GM18870 (cell line): ENCODE results near the gene HINFP.

ENCODE experiments used
- ATAC-seq: cut with Tn5 transposase; IDR thresholded peaks from one replicate; pipeline ENCODE4 v1.9.1; 2021; ENCODE audit warnings: moderate library complexity; ENCODE audit not compliant: unreplicated experiment

The HINFP gene, protein sequence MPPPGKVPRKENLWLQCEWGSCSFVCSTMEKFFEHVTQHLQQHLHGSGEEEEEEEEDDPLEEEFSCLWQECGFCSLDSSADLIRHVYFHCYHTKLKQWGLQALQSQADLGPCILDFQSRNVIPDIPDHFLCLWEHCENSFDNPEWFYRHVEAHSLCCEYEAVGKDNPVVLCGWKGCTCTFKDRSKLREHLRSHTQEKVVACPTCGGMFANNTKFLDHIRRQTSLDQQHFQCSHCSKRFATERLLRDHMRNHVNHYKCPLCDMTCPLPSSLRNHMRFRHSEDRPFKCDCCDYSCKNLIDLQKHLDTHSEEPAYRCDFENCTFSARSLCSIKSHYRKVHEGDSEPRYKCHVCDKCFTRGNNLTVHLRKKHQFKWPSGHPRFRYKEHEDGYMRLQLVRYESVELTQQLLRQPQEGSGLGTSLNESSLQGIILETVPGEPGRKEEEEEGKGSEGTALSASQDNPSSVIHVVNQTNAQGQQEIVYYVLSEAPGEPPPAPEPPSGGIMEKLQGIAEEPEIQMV

DNA sequence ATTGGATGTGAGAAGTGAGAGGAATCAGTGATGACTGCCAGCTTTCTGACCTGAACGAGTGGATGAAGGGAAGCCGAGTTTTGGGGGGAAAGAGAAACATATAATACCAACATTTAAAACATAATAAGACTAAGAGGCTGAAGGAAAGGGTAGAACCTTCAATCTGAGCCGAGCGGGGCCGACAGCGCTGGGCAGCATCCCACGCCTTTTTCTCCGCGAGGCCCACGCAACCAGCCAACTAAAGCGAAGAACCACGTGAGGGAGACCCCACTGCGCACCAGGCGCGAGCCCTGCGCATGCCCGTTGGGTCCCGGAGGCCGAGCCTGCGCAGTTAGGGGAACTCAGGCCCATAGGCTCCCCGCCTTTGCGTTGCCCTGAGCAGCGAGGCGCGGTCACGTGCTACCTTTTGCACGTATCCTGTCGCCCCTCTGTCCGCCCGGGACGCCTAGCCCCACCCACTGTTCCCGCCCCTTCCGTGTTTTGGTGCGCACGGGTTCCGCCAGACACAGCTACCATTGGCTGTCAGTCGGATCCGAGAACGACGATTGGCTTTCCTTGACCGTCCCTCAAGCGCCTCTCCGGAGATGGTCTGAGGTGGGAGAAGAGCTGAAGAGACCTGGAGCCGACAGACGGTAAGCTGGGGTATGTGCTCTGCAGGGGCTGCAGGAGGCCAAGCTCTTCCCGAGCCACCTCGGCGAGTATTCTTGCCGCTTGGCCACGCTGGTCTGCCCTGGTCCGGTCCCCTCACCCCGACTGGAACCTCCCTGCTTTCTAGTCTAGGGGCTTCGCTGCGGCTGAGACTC lies at the start of gene HINFP:
TSS of gene HINFP (plus strand) at position 573 of the 803 bp plus-strand sequence. CDS start 5,365 bp downstream, outside the sequence.
- ATAC-seq: peak; percentile 79

DNA sequence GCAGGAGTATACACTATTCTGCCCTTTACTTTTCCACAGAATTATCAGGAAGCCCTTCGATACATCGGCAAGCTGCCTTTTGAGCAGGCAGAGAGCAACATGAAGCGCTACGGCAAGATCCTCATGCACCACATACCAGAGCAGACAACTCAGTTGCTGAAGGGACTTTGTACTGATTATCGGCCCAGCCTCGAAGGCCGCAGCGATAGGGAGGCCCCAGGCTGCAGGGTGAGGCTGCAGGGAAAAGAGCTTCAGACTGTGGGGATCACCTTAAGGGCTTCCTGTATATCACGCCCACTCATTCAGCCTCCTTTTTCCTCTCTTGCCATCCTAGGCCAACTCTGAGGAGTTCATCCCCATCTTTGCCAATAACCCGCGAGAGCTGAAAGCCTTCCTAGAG lies 43.5 kb upstream of the HINFP start:
- no peak for ATAC-seq

DNA sequence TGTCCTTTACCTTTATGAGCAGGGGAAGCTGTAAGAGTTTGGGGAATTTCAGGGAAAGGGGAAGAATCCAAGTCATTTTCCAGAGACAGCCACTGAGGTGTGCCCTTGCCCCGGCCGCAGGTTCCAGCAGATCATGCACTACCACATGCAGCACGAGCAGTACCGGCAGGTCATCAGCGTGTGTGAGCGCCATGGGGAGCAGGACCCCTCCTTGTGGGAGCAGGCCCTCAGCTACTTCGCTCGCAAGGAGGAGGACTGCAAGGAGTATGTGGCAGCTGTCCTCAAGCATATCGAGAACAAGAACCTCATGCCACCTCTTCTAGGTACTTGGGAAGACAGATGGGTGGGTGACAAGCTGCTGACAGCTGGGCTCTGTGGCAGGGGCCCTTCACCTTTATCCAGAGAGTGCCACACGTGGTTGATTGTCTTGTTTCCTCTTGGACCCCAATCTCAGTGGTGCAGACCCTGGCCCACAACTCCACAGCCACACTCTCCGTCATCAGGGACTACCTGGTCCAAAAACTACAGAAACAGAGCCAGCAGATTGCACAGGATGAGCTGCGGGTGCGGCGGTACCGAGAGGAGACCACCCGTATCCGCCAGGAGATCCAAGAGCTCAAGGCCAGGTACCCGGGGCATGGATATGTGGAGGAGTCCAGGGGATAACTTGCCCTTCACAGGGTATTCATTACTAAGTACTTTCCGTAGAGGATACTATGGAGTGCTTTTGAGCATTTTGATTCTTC lies 42.5 kb upstream of the HINFP start:
- ATAC-seq: no peak

DNA sequence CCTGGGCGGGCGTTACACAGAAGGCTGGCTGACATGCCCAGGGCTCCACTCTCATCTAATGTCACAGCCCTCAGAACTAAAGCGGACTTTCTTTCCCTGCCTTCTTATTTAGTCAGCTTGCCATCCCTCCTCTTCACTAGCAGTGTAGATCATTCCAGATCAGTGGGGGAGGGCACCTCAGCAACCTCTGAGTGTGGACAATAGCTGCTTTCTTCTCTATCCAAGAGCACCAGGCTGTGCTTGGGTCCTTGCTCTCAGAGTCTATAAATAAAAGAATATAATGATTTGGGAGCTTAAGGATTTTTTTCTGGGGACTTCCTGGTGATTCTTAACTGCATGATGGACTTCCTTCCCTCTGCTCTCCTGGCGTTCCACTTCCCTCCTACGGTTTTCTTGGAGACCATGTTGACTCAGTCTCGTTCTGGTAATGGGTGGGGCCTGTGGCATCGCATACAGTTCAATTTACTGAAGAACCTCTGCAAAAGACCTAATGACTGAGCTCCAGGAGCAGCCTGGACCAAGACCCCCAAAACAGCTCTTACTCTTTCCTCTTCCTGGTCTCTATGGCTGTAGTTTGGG lies 39.6 kb upstream of the HINFP start:
- ATAC-seq: no peak

DNA sequence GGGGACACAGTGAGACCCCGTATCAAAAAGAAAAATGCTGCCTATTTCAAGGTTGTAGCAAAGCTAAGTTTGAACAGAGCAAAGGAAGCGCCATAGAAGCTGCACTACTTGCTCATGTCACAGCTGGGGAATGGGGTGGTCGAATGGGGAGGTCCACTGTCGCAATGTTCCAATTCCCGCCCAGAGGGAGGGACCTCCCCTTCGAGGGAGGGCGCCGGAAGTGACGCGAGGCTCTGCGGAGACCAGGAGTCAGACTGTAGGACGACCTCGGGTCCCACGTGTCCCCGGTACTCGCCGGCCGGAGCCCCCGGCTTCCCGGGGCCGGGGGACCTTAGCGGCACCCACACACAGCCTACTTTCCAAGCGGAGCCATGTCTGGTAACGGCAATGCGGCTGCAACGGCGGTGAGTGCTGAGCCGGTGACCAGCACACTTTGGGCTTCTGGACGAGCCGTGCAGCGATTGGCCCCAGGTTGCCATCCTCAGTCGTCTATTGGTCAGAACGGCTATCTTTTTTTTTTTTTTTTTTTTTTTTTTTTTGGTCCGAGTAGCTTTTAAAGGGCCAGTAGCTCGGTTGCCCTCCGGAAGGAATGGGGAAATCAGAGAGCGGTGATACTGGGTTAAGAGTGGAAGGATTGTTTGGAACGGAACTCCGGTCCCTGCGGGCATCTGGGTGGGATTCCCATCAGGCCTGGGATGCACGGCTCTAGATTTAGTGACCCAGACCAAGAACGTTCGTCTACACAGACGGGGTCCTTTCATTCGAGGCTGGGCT lies 36.5 kb upstream of the HINFP start, which contains the start of gene HMBS:
TSS of gene HMBS (plus strand) at position 219 of the 774 bp plus-strand sequence. CDS start at position 372, 153 bp downstream.
- ATAC-seq: peak; percentile 76

DNA sequence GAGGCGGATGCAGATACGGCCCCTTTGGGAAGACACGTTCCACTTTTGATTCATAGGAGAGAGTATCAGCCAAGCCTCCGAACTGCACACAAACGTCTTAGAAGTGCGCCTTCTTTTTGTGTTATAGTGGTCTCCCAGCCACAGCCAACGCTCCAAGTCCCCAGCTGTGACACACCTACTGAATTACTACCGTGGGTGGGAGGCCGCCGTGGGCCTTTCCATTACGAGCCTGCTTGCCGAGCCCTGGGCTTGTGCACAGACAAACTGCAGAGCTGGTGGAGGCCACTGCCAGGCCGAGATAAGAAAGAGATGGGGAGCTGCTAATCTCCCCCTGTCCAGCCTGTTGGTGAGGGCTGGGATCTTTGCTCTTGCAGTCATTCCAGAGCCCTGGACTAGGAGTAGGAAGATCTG lies 35.9 kb upstream of the HINFP start:
- ATAC-seq: peak; percentile 10

DNA sequence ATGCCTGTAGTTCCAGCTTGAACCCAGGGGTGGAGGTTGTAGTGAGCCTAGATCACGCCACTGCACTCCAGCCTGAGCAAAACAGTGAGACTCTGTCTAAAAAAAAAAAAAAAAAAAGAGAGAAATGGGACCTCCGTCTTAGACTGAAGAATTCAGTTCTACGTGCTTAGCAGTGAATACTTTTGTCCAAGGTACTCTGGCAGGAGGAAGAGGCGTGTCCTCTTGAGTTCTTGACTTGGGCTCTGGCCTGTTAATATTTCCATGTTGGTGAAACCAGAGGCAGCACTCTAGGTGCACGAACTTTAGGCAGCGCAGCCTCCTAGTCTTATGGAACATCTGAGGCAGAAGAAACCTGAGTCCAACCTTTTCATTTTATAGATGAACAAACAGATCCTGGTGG lies 34.3 kb upstream of the HINFP start:
- no peak for ATAC-seq

DNA sequence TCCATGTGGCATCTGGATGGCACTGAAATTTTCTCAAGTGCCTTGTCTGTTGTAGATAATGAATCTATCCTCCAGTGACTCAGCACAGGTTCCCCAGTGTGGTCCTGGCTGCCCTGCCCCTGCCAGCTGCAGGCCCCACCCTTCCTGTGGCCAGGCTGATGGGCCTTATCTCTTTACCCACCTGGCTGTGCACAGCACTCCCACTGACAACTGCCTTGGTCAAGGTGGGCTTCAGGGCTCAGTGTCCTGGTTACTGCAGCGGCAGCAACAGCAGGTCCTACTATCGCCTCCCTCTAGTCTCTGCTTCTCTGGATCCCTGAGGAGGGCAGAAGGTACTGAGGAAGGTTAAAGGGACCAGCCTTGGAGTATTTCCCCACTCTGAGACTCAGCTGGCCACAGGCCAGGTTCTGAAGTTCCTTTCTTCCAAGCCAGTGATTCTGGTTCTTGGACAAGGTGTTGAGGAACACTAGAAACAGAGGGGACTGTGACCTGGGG lies 33.6 kb upstream of the HINFP start:
- ATAC-seq: no peak

DNA sequence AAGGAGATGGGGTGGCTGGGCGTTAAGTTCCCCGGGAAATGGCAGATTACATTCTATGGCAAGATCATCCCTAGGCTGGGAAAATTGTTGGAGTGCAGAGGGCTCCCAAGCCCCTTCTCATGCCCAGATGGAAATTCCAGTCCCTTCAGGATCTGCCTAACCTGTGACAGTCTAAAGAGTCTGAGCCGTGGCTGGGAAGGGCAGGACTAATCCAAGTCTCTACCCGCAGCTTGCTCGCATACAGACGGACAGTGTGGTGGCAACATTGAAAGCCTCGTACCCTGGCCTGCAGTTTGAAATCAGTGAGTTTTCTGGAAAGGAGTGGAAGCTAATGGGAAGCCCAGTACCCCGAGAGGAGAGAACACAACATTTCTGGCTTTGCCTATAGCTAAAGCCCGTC lies 33.0 kb upstream of the HINFP start:
- no peak for ATAC-seq

DNA sequence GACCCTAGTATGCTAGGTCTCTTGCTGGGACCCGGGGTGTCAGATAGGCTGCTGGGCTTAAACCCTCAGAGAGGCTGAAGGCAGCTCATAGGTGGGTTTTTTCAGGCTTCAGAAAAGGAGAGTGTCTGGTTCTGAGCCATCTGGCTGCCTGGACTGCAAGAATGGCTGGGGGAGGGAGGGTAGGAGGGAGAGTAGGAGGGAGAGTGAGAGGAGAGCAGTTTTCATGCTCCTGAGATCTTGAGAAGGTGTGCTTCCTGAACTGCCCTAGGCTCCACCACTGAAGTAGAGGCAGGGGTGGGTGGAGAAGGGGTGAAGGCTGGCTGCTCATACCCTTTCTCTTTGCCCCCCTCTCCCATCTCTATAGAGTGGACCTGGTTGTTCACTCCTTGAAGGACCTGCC lies 32.1 kb upstream of the HINFP start:
- ATAC-seq: no peak

DNA sequence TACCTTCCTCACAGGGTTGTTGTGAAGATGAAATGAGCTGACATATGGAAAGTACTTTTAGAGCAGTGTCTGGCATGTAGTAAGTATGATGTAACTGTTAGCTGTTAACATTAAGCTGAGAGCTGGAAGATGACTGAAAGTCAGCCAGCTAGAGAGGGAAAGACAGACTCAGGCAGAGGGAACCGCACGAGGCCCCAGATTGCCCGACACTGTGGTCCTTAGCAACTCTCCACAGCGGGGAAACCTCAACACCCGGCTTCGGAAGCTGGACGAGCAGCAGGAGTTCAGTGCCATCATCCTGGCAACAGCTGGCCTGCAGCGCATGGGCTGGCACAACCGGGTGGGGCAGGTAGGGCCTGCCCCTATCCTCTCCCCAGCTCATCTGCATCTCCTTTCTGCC lies 30.2 kb upstream of the HINFP start:
- ATAC-seq: no peak

DNA sequence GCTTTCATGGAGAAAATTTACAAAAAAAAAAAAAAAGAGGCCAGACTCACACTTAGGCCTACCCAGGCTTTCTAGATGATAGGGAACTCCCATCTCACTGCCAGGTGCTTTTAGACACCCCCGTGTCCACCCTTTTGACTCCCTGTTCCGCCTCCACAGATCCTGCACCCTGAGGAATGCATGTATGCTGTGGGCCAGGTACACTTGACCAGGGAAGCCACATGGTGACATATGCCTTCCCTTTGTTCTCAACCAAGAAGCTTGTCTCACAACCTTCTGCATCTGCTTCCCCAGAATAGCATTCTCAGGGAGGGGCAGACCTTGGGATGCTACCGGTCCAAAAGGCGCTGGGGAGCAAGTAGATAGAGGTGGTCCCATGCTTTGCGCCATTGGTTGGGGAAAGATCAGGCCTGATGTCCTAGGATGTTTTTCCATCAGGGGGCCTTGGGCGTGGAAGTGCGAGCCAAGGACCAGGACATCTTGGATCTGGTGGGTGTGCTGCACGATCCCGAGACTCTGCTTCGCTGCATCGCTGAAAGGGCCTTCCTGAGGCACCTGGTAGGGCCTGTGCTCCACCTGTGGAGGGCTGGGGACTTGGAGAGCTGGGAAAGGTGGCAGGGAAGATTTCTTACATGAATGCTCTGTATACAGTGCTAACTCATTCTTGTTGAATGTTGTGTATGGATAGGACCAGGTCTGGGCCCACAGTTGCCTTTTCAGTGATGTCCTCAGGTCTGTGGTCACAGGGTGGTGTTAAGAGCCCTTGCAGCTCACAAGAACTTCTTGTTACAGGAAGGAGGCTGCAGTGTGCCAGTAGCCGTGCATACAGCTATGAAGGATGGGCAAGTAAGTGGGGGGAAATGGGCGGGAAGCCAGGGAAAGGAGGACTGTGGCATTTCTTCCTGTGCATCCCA lies 29.2 kb upstream of the HINFP start:
- no peak for ATAC-seq

DNA sequence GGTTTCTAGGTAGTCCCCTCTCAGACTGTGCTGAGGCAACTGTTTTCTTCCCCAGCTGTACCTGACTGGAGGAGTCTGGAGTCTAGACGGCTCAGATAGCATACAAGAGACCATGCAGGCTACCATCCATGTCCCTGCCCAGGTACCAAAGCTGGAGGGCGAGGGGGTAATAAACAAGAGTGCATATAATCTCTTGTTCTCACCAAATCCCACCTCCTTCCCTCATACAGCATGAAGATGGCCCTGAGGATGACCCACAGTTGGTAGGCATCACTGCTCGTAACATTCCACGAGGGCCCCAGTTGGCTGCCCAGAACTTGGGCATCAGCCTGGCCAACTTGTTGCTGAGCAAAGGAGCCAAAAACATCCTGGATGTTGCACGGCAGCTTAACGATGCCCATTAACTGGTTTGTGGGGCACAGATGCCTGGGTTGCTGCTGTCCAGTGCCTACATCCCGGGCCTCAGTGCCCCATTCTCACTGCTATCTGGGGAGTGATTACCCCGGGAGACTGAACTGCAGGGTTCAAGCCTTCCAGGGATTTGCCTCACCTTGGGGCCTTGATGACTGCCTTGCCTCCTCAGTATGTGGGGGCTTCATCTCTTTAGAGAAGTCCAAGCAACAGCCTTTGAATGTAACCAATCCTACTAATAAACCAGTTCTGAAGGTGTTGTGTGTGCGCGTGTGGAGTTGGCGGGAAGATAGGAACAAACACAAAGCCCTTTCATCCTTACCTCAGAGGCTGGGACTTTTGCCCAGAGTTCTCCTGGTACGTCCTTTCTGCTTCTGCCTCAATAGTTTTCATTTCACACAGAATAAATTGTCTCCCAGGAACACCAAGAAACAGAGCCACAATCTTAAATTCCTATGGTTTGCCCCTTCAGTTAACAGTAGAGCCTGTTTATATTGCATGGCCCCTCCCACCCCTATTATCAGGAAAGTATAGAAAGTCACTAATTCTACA lies 28.2 kb upstream of the HINFP start:
- ATAC-seq: no peak

DNA sequence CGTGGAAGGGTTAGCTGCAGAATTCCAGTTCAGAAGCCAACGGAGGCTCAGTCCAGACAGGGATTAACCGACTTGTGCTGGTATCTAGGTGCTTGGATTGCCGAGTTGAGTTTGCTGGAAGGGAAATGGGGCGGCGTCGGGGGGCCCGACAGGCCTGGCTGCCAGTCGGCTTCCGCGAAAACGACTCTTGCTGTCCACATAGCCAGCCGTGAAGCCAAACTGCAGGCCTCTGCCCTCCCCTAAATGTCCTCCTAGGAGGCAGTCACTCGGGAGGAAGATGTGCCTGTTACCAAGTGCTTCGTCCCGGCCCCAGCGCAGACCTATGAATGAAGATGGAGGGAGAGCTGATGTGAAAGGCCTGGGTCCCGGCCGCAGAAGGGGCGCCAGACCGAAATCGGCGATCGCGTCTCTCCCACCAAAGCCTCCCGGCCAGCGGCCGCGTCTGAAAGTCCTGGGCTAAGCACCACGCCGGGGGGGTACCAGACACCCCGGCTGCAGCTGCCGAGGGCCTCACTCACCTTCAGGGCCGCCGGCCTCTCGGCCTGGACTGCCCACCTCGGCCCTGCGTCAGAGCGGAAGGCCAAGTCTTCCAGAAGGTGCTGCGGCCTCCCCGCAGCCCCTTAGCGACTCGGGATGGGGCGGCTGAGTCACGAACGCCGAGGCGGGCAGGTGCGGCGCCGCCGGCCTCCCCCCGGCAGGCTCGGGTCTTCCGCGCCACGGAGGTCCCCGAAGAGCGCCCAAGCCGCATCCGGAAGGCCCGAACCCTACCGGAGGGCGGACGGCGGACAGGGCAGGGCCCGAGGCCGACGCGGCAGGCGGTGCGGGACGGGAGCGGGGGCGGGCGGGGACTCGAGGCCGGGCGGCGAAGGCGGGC lies 27.2 kb upstream of the HINFP start:
- no peak for ATAC-seq

DNA sequence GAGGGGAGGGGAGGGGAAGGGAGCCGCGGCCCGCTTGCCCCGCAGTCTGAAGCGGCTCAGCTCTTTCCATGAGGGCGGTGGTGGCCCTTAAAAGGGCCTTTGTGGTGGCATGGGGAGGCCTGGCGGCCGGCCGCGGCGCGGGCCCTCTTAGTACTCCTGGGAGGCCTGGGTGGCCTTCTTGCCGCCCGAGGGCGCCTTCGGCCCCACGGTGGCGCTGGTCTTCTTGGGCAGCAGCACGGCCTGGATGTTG lies 26.6 kb upstream of the HINFP start:
- peak; percentile 21 for ATAC-seq

DNA sequence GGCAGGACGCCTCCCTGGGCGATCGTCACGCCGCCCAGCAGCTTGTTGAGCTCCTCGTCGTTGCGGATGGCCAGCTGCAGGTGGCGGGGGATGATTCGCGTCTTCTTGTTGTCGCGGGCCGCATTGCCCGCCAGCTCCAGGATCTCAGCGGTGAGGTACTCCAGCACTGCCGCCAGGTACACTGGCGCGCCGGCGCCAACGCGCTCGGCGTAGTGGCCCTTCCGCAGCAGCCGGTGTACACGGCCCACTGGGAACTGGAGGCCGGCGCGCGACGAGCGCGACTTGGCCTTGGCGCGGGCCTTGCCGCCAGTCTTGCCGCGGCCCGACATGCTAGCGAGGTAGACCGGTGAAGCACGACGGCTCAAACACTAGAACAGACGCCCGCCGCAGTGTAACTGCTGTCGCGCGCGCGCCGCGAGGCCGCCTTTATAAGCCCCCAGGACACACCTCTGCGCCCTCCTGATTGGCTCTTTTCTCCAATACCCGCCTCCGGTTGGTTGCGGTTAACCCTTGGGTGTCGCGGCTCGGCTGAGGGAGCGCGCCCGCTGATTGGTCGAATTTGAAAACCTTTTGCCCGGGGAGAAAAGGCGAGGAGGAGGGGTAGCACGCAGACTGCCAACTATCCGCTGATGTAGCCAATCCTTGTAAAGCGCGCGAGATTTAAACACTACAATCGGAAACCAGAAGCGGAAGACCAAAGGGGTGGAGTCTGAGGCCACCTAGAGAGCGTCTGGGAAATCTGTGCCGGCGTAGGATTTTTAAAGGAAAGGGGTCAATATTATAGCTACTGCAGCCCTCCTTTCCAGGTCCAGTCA lies 26.1 kb upstream of the HINFP start:
- peak; percentile 82 for ATAC-seq
